Activated CD4-positive, alpha-beta T cell treated with anti-CD3 and anti-CD28 coated beads, Interleukin-2, amount 10 ng/mL, durations not matched to agents 7 days and 5 days (primary cell): ENCODE data around the gene RXFP4. TPM values are rescaled to one million over a fixed set of nuclear protein-coding genes. Genes with fewer than 3 reads are reported as not detected.
A peak's percentile ranks its signal among the peaks of the same experiment; 100 is the strongest.

Experiments used
- CTCF ChIA-PET: fragments of 350-600 bp; sonication (Branson Sonifier 250); formaldehyde crosslinking; loops from one replicate; lab custom pipeline; 2021; ENCODE audit warnings: antibody characterized with exemption; lab: Charles Lee
- POLR2A ChIA-PET: fragments of 350-600 bp; sonication (Branson Sonifier 250); formaldehyde crosslinking; loops from one replicate; lab custom pipeline; 2021; ENCODE audit warnings: antibody characterized with exemption; lab: Charles Lee
- DNase-seq: peaks from one replicate; pipeline ENCODE4 v3.0.0-alpha.2; 2020
- H3K27ac Mint-ChIP-seq: one replicate; pipeline ENCODE4 v1.8.0; 2021; ENCODE audit warnings: mild to moderate bottlenecking, moderate library complexity, mixed read lengths
- H3K27me3 Mint-ChIP-seq: one replicate; pipeline ENCODE4 v1.8.0; 2021; ENCODE audit warnings: mixed read lengths
- H3K36me3 Mint-ChIP-seq: one replicate; pipeline ENCODE4 v1.8.0; 2021; ENCODE audit warnings: low read depth, mixed read lengths
- H3K4me1 Mint-ChIP-seq: one replicate; pipeline ENCODE4 v1.8.0; 2021; ENCODE audit warnings: mixed read lengths
- H3K4me3 Mint-ChIP-seq: one replicate; pipeline ENCODE4 v1.8.0; 2021; ENCODE audit warnings: mild to moderate bottlenecking, moderate library complexity, mixed read lengths
- H3K9me3 Mint-ChIP-seq: one replicate; pipeline ENCODE4 v1.8.0; 2021; ENCODE audit warnings: mixed read lengths
- total RNA-seq, 2 experiments: library from RNA; stranded (reverse); gene quantifications; one replicate each; pipeline ENCODE4 v1.2.3, GENCODE V29; 2021

Gene RXFP4
- total RNA-seq, 2 experiments from 2014 or later = not detected

DNA sequence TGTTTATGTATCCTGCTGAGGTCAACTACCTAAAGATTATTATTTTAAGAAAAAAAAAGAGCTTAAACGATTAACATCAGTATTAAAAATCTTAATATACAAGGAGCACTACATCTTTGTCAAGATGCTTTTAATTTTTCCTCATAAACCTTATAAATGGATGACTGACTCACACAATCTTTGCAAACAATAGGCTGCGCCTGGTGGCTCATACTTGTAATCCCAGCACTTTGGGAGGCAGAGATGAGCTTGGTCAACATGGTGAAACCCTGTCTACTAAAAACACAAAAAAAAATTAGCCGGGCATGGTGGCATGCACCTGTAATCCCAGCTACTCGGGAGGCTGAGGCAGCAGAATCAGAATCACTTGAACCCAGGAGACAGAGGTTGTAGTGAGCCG, 9.0 kb upstream of the RXFP4 start:
- peaks cover 43% of the 10 kb centered on the region for H3K4me1 Mint-ChIP-seq
- H3K4me3 Mint-ChIP-seq = no peak overlapping the region
- no peaks in the 10 kb centered on the region for H3K9me3 Mint-ChIP-seq
- DNase-seq = no peak
- CTCF ChIA-PET = interaction anchor here (0.7 to 2.8 kb wide), 5 partner anchors 10 to 134 kb away, joined by 3 to 18 read pairs (median 7); no protein-coding TSS in a partner anchor
- H3K36me3 Mint-ChIP-seq = peaks cover 33% of the 10 kb centered on the region
- POLR2A ChIA-PET = interaction anchor here (0.5 kb wide), 1 partner anchor 8 kb away, joined by 4 read pairs; no protein-coding TSS in a partner anchor
- no peaks in the 10 kb centered on the region for H3K27me3 Mint-ChIP-seq
- H3K27ac Mint-ChIP-seq = peak overlapping the region; percentile 19

DNA sequence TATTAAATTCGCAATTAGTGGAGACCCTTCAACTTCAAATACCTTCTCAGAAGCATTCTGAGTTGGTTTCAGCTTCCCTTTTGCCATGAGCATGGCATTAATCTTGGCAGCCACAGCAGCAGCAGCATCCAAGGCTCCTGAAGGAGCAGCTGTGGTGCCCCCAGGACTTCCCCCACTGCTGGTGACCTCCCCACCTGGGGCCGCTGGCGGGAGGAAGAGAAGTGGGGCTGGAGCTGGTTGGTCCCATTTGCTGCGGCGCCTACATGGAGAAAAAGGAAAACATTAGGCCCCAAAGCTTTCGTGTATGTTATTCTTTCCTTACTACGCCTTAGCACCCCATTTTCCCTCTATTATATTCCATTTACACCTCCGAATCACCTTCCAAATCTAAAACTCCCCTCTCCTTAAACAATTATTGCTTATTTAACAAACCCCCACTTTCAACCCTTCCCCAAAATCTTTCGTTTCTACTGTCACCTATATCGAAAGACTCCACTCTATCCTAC, 7.8 kb upstream of the RXFP4 start:
- peaks cover 48% of the 10 kb centered on the region for H3K4me1 Mint-ChIP-seq
- POLR2A ChIA-PET = interaction anchor here (0.6 to 1.4 kb wide), 2 partner anchors 34 to 75 kb away, joined by 3 read pairs; no protein-coding TSS in a partner anchor
- H3K36me3 Mint-ChIP-seq = peaks cover 28% of the 10 kb centered on the region
- CTCF ChIA-PET = interaction anchor here (0.6 to 2.8 kb wide), 9 partner anchors 11 to 163 kb away, joined by 3 to 18 read pairs (median 7); partner anchors contain the start of gene ARHGEF2
- H3K4me3 Mint-ChIP-seq = no peak overlapping the region
- no peaks in the 10 kb centered on the region for H3K9me3 Mint-ChIP-seq
- H3K27ac Mint-ChIP-seq = no peak overlapping the region
- DNase-seq = no peak
- H3K27me3 Mint-ChIP-seq = no peaks in the 10 kb centered on the region

DNA sequence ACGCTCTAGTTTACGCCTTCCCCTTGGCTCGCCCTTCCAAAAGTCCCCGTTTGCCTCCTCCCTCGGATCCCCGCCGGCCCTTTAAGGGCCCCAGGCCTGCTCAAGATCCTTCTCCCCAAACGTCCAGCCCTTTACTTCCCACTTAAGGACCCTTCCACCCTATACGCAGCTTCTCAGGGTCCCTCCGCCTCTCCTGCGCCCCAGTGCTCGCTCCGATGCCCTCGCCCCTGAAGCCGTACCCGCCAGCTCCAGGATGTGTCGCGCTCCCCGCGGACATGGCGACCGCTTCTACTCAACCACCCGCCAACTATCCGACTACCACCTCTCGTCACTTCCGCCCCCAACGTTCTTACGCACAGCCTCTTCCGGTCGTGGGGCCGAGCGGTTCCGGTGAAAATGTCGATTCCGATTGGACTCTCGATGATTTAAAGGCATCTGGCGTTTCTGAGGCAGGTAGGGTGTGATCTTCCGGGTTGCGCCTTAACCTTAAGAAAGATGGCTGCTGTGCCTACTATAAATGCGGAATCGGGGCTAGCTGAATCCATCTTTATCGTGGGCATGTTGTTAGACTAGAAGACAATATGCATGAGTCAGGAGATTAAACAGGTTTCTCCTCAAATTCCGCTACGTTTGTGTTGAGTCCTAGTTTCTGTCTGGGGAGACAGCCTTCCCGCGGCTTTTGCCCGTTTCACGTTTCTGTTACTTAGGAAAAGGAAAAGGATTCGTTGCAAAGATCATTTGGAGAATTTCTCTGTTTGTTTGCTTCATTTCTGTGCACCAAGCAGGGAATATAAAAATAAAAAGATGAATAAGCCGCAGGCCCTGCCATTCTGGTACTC, 7.1 kb upstream of the RXFP4 start, which contains the start of gene KHDC4:
KHDC4 (minus strand) TSS at position 317 of the 839 bp plus-strand sequence; CDS start at position 277, 40 bp downstream.
- peak; percentile 98 for DNase-seq
- H3K4me3 Mint-ChIP-seq = no peak within 1 kb of the TSS
- H3K4me1 Mint-ChIP-seq = peaks cover 45% of the 10 kb centered on the region
- H3K27me3 Mint-ChIP-seq = no peaks in the 10 kb centered on the region
- peaks cover 24% of the 10 kb centered on the region for H3K36me3 Mint-ChIP-seq
- H3K9me3 Mint-ChIP-seq = no peaks in the 10 kb centered on the region
- no peak within 1 kb of the TSS for H3K27ac Mint-ChIP-seq
- CTCF ChIA-PET = interaction anchor here (0.6 to 2.8 kb wide), 15 partner anchors 8 to 162 kb away, joined by 3 to 18 read pairs (median 5); partner anchors contain the start of gene ARHGEF2
- POLR2A ChIA-PET = interaction anchor here (0.6 to 1.4 kb wide), 3 partner anchors 29 to 55 kb away, joined by 3 to 7 read pairs (median 4); no protein-coding TSS in a partner anchor

DNA sequence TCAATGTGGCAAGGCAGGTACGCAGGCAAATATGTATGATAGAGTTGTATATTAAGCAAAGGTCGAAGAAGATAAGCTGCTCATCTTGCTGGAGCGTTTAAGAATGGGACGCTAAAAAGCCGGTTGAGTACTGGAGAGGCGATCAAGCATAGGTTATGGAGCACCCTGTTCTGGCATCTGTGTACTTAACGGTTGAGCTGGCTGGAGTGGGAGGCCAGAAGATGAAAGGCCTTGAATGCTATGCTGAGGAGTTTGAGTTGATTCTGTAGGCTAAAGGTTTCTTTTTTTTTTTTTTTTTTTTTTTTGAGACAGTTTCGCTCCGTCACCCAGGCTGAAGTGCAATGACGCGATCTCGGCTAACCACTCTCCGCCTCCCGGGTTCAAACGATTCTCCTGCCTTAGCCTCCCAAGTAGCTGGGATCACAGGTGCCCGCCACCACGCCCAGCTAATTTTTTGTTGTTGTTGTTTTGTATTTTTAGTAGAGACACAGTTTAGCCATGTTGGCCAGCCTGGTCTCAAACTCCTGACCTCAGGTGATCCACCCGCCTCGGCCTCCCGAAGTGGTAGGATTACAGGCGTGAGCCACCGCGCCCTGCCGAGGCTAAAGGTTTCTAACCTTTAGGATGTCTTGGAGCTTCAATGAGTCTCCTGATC, 6.4 kb upstream of the RXFP4 start:
- no peaks in the 10 kb centered on the region for H3K27me3 Mint-ChIP-seq
- H3K4me3 Mint-ChIP-seq = no peak overlapping the region
- ChIA-PET POLR2A (interaction anchor here (1.4 kb wide), 1 partner anchor 54 kb away, joined by 7 read pairs; no protein-coding TSS in a partner anchor), CTCF (interaction anchor here (0.6 to 2.5 kb wide), 9 partner anchors 9 to 162 kb away, joined by 3 to 9 read pairs (median 5); partner anchors contain the start of gene ARHGEF2)
- no peak overlapping the region for H3K27ac Mint-ChIP-seq
- peaks cover 45% of the 10 kb centered on the region for H3K4me1 Mint-ChIP-seq
- H3K9me3 Mint-ChIP-seq = no peaks in the 10 kb centered on the region
- peaks cover 21% of the 10 kb centered on the region for H3K36me3 Mint-ChIP-seq
- DNase-seq = no peak

DNA sequence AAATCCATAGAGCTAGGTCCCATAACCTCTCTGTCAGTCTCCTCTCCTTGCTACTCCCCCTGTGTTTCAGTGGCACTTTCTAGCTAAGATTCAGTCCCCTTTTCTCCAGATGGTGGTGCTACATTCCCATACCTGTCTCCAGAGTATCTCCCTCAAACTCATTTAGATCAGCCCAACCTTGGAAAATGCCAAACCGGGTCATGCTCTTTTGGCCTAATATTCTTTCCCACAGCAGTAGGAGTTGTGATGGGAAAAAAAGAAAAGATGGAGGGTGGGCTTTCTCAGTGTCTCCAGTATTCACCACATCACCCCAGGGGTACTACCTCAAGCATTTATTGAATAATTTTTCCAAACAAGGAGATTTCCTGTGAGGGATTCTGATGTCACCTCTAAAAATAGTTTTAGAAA, 3.2 kb upstream of the RXFP4 start:
- CTCF ChIA-PET = interaction anchor here (0.6 to 5.7 kb wide), 13 partner anchors 8 to 336 kb away, joined by 3 to 33 read pairs (median 4); partner anchors contain the start of gene ARHGEF2
- peak; percentile 67 for DNase-seq
- POLR2A ChIA-PET = interaction anchor here (0.5 to 1.3 kb wide), 3 partner anchors 38 to 51 kb away, joined by 3 to 4 read pairs (median 3); no protein-coding TSS in a partner anchor
- Mint-ChIP-seq H3K27me3 (no peaks in the 10 kb centered on the region), H3K9me3 (no peaks in the 10 kb centered on the region), H3K27ac (peak overlapping the region; percentile 10), H3K4me3 (no peak overlapping the region), H3K4me1 (peaks cover 41% of the 10 kb centered on the region), H3K36me3 (no peaks in the 10 kb centered on the region)

DNA sequence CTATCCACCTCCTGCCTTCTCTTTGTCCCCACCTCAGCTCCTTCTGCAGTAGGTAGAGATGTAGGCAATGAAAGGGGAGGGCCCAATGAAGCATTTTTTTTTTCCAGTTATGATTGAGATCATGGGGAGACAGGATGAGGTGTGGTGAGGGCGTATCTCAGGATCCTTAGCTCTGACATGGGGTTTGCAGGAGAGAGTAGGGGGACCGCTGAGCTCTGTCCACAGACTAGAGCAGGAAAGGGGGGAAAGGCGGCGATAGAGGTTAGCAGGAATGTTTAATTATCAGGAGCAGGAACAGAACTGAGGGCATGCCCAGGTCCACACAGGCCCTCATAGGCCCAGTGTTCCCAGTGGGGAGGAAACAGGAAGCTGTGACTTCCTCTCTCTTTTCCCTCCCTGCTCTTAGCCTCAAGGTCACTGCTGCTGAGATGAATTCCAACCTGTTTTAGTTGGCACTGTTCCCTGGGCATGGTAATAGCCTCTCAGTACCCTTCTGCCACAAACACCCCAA, 901 bp upstream of the RXFP4 start:
- H3K36me3 Mint-ChIP-seq = peaks cover 8% of the 10 kb centered on the region
- POLR2A ChIA-PET = interaction anchor here (0.6 to 1.3 kb wide), 2 partner anchors 8 to 49 kb away, joined by 3 to 4 read pairs; no protein-coding TSS in a partner anchor
- no peak for DNase-seq
- H3K27ac Mint-ChIP-seq = peak overlapping the region; percentile 80
- no peaks in the 10 kb centered on the region for H3K27me3 Mint-ChIP-seq
- CTCF ChIA-PET = interaction anchor here (0.6 to 5.7 kb wide), 6 partner anchors 9 to 126 kb away, joined by 3 to 33 read pairs (median 4); no protein-coding TSS in a partner anchor
- H3K4me1 Mint-ChIP-seq = peaks cover 48% of the 10 kb centered on the region
- H3K9me3 Mint-ChIP-seq = no peaks in the 10 kb centered on the region
- no peak overlapping the region for H3K4me3 Mint-ChIP-seq

DNA sequence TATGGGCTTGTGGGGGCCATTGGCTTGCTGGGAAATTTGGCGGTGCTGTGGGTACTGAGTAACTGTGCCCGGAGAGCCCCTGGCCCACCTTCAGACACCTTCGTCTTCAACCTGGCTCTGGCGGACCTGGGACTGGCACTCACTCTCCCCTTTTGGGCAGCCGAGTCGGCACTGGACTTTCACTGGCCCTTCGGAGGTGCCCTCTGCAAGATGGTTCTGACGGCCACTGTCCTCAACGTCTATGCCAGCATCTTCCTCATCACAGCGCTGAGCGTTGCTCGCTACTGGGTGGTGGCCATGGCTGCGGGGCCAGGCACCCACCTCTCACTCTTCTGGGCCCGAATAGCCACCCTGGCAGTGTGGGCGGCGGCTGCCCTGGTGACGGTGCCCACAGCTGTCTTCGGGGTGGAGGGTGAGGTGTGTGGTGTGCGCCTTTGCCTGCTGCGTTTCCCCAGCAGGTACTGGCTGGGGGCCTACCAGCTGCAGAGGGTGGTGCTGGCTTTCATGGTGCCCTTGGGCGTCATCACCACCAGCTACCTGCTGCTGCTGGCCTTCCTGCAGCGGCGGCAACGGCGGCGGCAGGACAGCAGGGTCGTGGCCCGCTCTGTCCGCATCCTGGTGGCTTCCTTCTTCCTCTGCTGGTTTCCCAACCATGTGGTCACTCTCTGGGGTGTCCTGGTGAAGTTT, 550 bp downstream of the RXFP4 start:
- ChIA-PET CTCF (interaction anchor here (1.3 to 5.7 kb wide), 2 partner anchors 47 to 124 kb away, joined by 5 to 33 read pairs; no protein-coding TSS in a partner anchor), POLR2A (no interaction called here)
- H3K9me3 Mint-ChIP-seq = no peaks in the 10 kb centered on the region
- peaks cover 19% of the 10 kb centered on the region for H3K36me3 Mint-ChIP-seq
- H3K4me3 Mint-ChIP-seq = no peak overlapping the region
- peaks cover 59% of the 10 kb centered on the region for H3K4me1 Mint-ChIP-seq
- DNase-seq = no peak
- H3K27ac Mint-ChIP-seq = peak overlapping the region; percentile 80
- H3K27me3 Mint-ChIP-seq = no peaks in the 10 kb centered on the region

DNA sequence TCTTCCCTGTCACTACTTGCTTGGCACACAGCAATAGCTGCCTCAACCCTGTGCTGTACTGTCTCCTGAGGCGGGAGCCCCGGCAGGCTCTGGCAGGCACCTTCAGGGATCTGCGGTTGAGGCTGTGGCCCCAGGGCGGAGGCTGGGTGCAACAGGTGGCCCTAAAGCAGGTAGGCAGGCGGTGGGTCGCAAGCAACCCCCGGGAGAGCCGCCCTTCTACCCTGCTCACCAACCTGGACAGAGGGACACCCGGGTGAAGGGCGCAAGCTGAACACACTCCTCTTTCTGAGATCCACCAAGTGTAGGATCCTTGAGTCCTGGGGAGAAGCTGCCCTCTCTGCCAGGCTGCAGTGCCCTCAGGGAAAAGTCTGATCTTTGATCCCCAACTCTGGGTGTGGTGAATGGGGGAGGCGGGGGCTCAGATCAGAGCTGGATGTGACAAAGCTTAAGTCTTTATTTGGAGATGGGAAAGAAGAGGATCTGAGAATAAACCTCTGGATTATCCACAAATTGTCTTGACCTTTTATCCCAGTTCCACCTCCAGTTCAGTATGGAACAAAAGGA, 1.2 kb downstream of the RXFP4 start:
- H3K36me3 Mint-ChIP-seq = peaks cover 23% of the 10 kb centered on the region
- H3K4me3 Mint-ChIP-seq = no peak overlapping the region
- H3K9me3 Mint-ChIP-seq = no peaks in the 10 kb centered on the region
- ChIA-PET POLR2A (no interaction called here), CTCF (interaction anchor here (1.3 to 2.2 kb wide), 2 partner anchors 46 to 124 kb away, joined by 5 to 13 read pairs; no protein-coding TSS in a partner anchor)
- H3K27me3 Mint-ChIP-seq = no peaks in the 10 kb centered on the region
- no peak for DNase-seq
- peak overlapping the region; percentile 80 for H3K27ac Mint-ChIP-seq
- peaks cover 64% of the 10 kb centered on the region for H3K4me1 Mint-ChIP-seq

DNA sequence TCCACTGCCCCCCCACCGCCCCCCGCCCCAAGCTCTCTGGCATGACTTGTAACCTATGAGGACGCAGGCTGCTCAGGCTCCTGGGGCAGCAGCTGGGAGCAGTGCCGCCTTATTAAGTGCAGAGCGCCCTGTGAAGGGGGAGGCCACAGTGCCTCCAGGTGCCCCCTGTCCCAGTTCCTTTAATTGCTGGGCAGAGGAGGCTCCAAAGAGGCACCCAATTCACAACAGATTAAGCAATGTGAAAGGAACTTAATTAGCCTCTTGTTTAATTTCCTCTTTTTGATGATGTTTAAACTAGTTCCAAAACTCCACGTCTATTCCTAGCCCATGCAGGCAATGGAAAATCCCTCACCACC, 3.0 kb downstream of the RXFP4 start:
- DNase-seq = no peak
- no peak overlapping the region for H3K4me3 Mint-ChIP-seq
- H3K27me3 Mint-ChIP-seq = no peaks in the 10 kb centered on the region
- POLR2A ChIA-PET = no interaction called here
- peaks cover 61% of the 10 kb centered on the region for H3K4me1 Mint-ChIP-seq
- peak overlapping the region; percentile 92 for H3K27ac Mint-ChIP-seq
- no peaks in the 10 kb centered on the region for H3K9me3 Mint-ChIP-seq
- CTCF ChIA-PET = interaction anchor here (0.6 to 2.2 kb wide), 7 partner anchors 11 to 750 kb away, joined by 3 to 13 read pairs (median 4); partner anchors contain the start of gene KHDC4
- peaks cover 27% of the 10 kb centered on the region for H3K36me3 Mint-ChIP-seq

DNA sequence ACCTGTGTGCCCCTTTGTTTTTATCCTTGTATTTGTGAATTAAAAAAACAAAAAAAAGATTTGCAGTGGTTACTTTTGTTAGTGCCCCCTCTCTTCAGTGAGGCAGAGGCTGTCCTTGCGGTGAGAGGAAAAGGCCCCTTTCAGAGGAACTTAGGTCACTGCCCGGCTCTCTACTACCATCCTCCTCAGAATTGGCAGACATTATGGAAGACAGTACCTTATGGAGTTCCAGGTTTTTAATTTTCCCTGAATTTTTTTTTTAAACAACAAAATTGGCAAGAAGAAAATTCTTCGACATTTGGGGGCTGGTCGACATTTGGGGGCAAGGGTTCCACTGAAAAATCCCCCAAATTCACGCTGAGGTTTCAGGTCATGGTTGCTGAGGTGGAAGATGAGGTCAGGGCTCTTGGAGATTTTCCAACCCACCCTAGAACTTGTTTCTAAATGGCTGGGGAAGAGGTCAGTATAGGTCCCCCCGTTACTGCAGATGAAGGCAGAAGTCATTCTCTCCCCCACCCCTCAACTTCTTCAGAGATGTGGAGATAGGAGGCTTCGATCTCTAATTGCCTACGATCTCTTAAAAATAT, 5.3 kb downstream of the RXFP4 start:
- Mint-ChIP-seq H3K36me3 (peaks cover 41% of the 10 kb centered on the region), H3K4me1 (peaks cover 44% of the 10 kb centered on the region), H3K27ac (peak overlapping the region; percentile 83), H3K4me3 (peak overlapping the region; percentile 40), H3K9me3 (no peaks in the 10 kb centered on the region), H3K27me3 (no peaks in the 10 kb centered on the region)
- no peak for DNase-seq
- ChIA-PET POLR2A (interaction anchor here (1.0 kb wide), 2 partner anchors 22 to 31 kb away, joined by 4 read pairs; partner anchors contain the start of gene ARHGEF2), CTCF (interaction anchor here (0.7 to 1.8 kb wide), 8 partner anchors 8 to 120 kb away, joined by 3 to 12 read pairs (median 4); partner anchors contain the start of gene KHDC4)
